GM12878 (cell line): ENCODE results near the gene IL17RB. TPM values are rescaled to one million over a fixed set of nuclear protein-coding genes. Genes with fewer than 3 reads are reported as not detected.

ENCODE experiments used
- ATAC-seq: fragments of 200-7000 bp; cut with Tn5 transposase; 3 replicates; pipeline ENCODE4 v1.9.1; 2020; ENCODE audit warnings: mild to moderate bottlenecking, moderate library complexity
- BruUV-seq: library from RNA; stranded (reverse); fragments of 400-500 nt; replicated peaks from 2 replicates; lab custom pipeline; 2021; lab: Mats Ljungman, UMichigan
- CTCF ChIA-PET: fragments of 300-600 bp; sonication (Branson Sonifier 250); formaldehyde crosslinking; extraction: SDS; loops from one replicate; lab custom pipeline; 2021; ENCODE audit warnings: inconsistent platforms; lab: Yijun Ruan, JAX
- POLR2A ChIA-PET: fragments of 350-600 bp; formaldehyde crosslinking; extraction: SDS; loops from one replicate; lab custom pipeline; 2021; ENCODE audit warnings: inconsistent platforms; lab: Charles Lee
- RAD21 ChIA-PET: fragments of 300-600 bp; sonication (Branson Sonifier 250); formaldehyde crosslinking; loops from one replicate; lab custom pipeline; 2023; ENCODE audit warnings: antibody characterized with exemption; ENCODE audit not compliant: unreplicated experiment; lab: Charles Lee
- SMC1A ChIA-PET: fragments of 300-600 bp; sonication (Branson Sonifier 250); formaldehyde crosslinking; loops from one replicate; lab custom pipeline; 2023; ENCODE audit not compliant: unreplicated experiment, uncharacterized antibody; lab: Charles Lee
- DNase-seq: peaks from one replicate; pipeline ENCODE4 v3.0.0-alpha.2; 2011; ENCODE audit warnings: low read depth, low spot score
- FAIRE-seq: peaks from 3 replicates; lab custom pipeline; 2011; peaks lifted over from hg19 to GRCh38; lab: Jason Lieb, UNC
- H2AFZ ChIP-seq: 2 replicates; pipeline ENCODE4 v1.6.0; 2011; ENCODE audit warnings: low read depth, low read length, control low read depth; ENCODE audit not compliant: control insufficient read depth
- H3K27ac ChIP-seq: 2 replicates; pipeline ENCODE4 v1.5.1; 2011; ENCODE audit warnings: control low read depth; ENCODE audit not compliant: control insufficient read depth, insufficient read depth
- H3K27me3 ChIP-seq, 2 experiments: replicated peaks in 1 of 2; 2 replicates each; pipeline versions ENCODE4 v1.6.0 to v1.6.1; 2011; ENCODE audit warnings: low read length in 1 of 2; ENCODE audit not compliant: control insufficient read depth in 2 of 2, insufficient read depth in 2 of 2
- H3K36me3 ChIP-seq, 2 experiments: 2 replicates each; pipeline ENCODE4 v1.5.1; 2011; ENCODE audit warnings: low read length in 1 of 2; ENCODE audit not compliant: control insufficient read depth in 2 of 2, insufficient read depth in 2 of 2
- H3K4me1 ChIP-seq: 2 replicates; pipeline ENCODE4 v1.6.1; 2011; ENCODE audit warnings: mild to moderate bottlenecking, low read length, moderate library complexity, mixed read lengths; ENCODE audit not compliant: control insufficient read depth, insufficient read depth
- H3K4me2 ChIP-seq: 2 replicates; pipeline ENCODE4 v1.6.0; 2011; ENCODE audit warnings: control low read depth; ENCODE audit not compliant: control insufficient read depth, insufficient read depth
- H3K4me3 ChIP-seq: fragments of 200-600 bp; sonication (generic); 2 replicates; pipeline ENCODE4 v1.5.1; 2016
- H3K79me2 ChIP-seq: 2 replicates; pipeline ENCODE4 v1.6.0; 2011; ENCODE audit warnings: low read length; ENCODE audit not compliant: control insufficient read depth, insufficient read depth
- H3K9ac ChIP-seq: 2 replicates; pipeline ENCODE4 v1.8.0; 2011; ENCODE audit warnings: low read length, control low read depth, mixed read lengths; ENCODE audit not compliant: control insufficient read depth, insufficient read depth
- H3K9me3 ChIP-seq: replicated peaks from 3 replicates; pipeline ENCODE4 v1.5.1; 2011; ENCODE audit warnings: mild to moderate bottlenecking, low read length; ENCODE audit not compliant: control insufficient read depth, insufficient read depth
- H4K20me1 ChIP-seq: 2 replicates; pipeline ENCODE4 v1.6.0; 2011; ENCODE audit not compliant: control insufficient read depth, insufficient read depth
- BCLAF1 ChIP-seq: fragments of 450-650 bp; IDR thresholded peaks from 2 replicates; pipeline ENCODE4 v1.6.1; 2017; ENCODE audit warnings: antibody characterized with exemption, mild to moderate bottlenecking, moderate library complexity
- CBX5 ChIP-seq: sonication (generic); IDR thresholded peaks from 2 replicates; pipeline ENCODE4 v1.6.1; 2016; ENCODE audit warnings: low read depth, moderate library complexity, mild to moderate bottlenecking, inconsistent platforms
- CREB1 ChIP-seq: IDR thresholded peaks from 2 replicates; pipeline ENCODE4 v1.6.1; 2012; ENCODE audit warnings: low read depth, mild to moderate bottlenecking, inconsistent platforms
- JUNB ChIP-seq: IDR thresholded peaks from 2 replicates; pipeline ENCODE4 v1.6.1; 2016; ENCODE audit warnings: antibody characterized with exemption, mild to moderate bottlenecking
- LARP7 ChIP-seq: fragments of 450-650 bp; IDR thresholded peaks from 2 replicates; pipeline ENCODE4 v1.6.1; 2017; ENCODE audit warnings: mild to moderate bottlenecking
- NBN ChIP-seq: fragments of 450-650 bp; IDR thresholded peaks from 2 replicates; pipeline ENCODE4 v1.6.1; 2016
- PKNOX1 ChIP-seq: fragments of 450-650 bp; IDR thresholded peaks from 2 replicates; pipeline ENCODE4 v1.6.1; 2016; ENCODE audit warnings: mild to moderate bottlenecking
- PML ChIP-seq: IDR thresholded peaks from 2 replicates; pipeline ENCODE4 v1.6.1; 2012; ENCODE audit warnings: low read length, inconsistent platforms
- RELA ChIP-seq: fragments of 450-650 bp; IDR thresholded peaks from 2 replicates; pipeline ENCODE4 v1.8.0; 2014; ENCODE audit warnings: borderline replicate concordance; ENCODE audit not compliant: partially characterized antibody
- RFX5 ChIP-seq: IDR thresholded peaks from 2 replicates; pipeline ENCODE4 v1.6.1; 2011; ENCODE audit warnings: low read depth, low read length, improper control_type of control experiment
- SIX5 ChIP-seq: IDR thresholded peaks from 2 replicates; pipeline ENCODE4 v1.6.1; 2011; ENCODE audit warnings: mild to moderate bottlenecking, low read depth, low read length, moderate library complexity; ENCODE audit not compliant: severe bottlenecking
- TARDBP ChIP-seq: IDR thresholded peaks from 2 replicates; pipeline ENCODE4 v1.6.1; 2016; ENCODE audit warnings: borderline replicate concordance
- TBL1XR1 ChIP-seq: IDR thresholded peaks from 2 replicates; pipeline ENCODE4 v1.6.1; 2012; ENCODE audit warnings: low read depth, low read length, improper control_type of control experiment
- USF1 ChIP-seq: IDR thresholded peaks from 2 replicates; pipeline ENCODE4 v1.6.1; 2011; ENCODE audit warnings: borderline replicate concordance, low read depth, mild to moderate bottlenecking, moderate library complexity, mixed read lengths, low read length; ENCODE audit not compliant: insufficient read depth; ENCODE audit errors: extremely low read length
- WRNIP1 ChIP-seq: IDR thresholded peaks from 2 replicates; pipeline ENCODE4 v1.6.1; 2011; ENCODE audit warnings: low read depth, low read length, improper control_type of control experiment, borderline replicate concordance
- ZNF207 ChIP-seq: fragments of 450-650 bp; IDR thresholded peaks from 2 replicates; pipeline ENCODE4 v1.6.1; 2014; ENCODE audit warnings: antibody characterized with exemption, mild to moderate bottlenecking, borderline replicate concordance
- ZNF592 ChIP-seq: fragments of 450-650 bp; IDR thresholded peaks from 2 replicates; pipeline ENCODE4 v1.6.1; 2017; ENCODE audit warnings: mild to moderate bottlenecking, moderate library complexity
- ZSCAN29 ChIP-seq: fragments of 450-650 bp; IDR thresholded peaks from 2 replicates; pipeline ENCODE4 v1.6.1; 2017; ENCODE audit warnings: mild to moderate bottlenecking, moderate library complexity
- WGBS: methylation state at CpG from one replicate; pipeline ENCODE4 v1.1.6; 2016; ENCODE audit warnings: low lambda C conversion rate; ENCODE audit not compliant: insufficient replicate concordance, insufficient coverage; ENCODE audit errors: missing lambda C conversion rate; 5-methylcytosine and 5-hydroxymethylcytosine counted together
- in situ Hi-C: fragments of 300-500 bp; cut with MboI; formaldehyde crosslinking; loops from 9 replicates; pipeline ENCODE4 v1.14.3; 2018; ENCODE audit warnings: mixed read lengths
- intact Hi-C: fragments of 100-400 bp; cut with micrococcal nuclease; formaldehyde crosslinking; loops from one replicate; pipeline ENCODE4 v1.14.2; 2022; ENCODE audit not compliant: unreplicated experiment
- polyA plus RNA-seq, 11 experiments: library from polyadenylated mRNA; depleted of rRNA in 4 of 11; unstranded in 6 of 11; stranded (reverse) in 5 of 11; fragments of >200 nt; fragmentation: Nextera tagmentation in 4 of 11; fragmentation: Illumina TruSeq in 1 of 11; extraction: Ambion mirVana in 4 of 11; extraction: Trizol in 1 of 11; gene quantifications; 1 replicate in 1 of 11; 2 replicates in 10 of 11; pipeline versions ENCODE4 v1.2.1 to v1.2.3, GENCODE V29; 2011 to 2016; ENCODE audit warnings: inconsistent platforms in 2 of 11, missing spikeins in 2 of 11, low read depth in 1 of 11
- total RNA-seq, 4 experiments: library from RNA; depleted of rRNA in 3 of 4; stranded (reverse); fragments of >200 nt in 3 of 4; fragmentation: Illumina TruSeq in 1 of 4; extraction: Trizol in 1 of 4; gene quantifications; 2 replicates each; pipeline versions ENCODE4 v1.2.1 to v1.2.3, GENCODE V29; 2013 to 2021

The IL17RB gene
- total and polyA plus RNA-seq, 10 of the 15 experiments (the other 5 are each of a cell fraction or from before 2014, with no cell fraction given): 1.9 to 17.2 (median 2.9) TPM

- no peak overlapping the region for H3K27ac ChIP-seq
- no peak overlapping the region for H3K9ac ChIP-seq
- no peaks in the 10 kb centered on the region for H4K20me1 ChIP-seq
- intact Hi-C loops (no loop called here), in situ Hi-C loops (no loop called here)
- H3K4me3 ChIP-seq: no peak overlapping the region
- H2AFZ ChIP-seq: no peak overlapping the region
- WGBS: 95% methylated on average over 4 of the region's 4 CpGs
- FAIRE-seq: no peak
- no TSS peak for BruUV-seq
- no peak for DNase-seq
- ATAC-seq: no peak
- no peaks in the 10 kb centered on the region for H3K9me3 ChIP-seq
- SMC1A ChIA-PET: interaction anchor here (1.3 kb wide), 1 partner anchor 16 kb away, joined by 3 read pairs; no protein-coding TSS in a partner anchor
- RAD21 ChIA-PET: no interaction called here
- no peak overlapping the region for H3K4me2 ChIP-seq
- peaks cover 14% of the 10 kb centered on the region for H3K4me1 ChIP-seq
- H3K36me3 ChIP-seq: peaks cover 0 to 10% of the 10 kb centered on the region in 2 experiments; a peak in 3 of 4 replicates
- no peaks in the 10 kb centered on the region for H3K79me2 ChIP-seq
- POLR2A ChIA-PET: no interaction called here
- CTCF ChIA-PET: interaction anchor here (1.5 kb wide), 1 partner anchor 20 kb away, joined by 4 read pairs; no protein-coding TSS in a partner anchor
- H3K27me3 ChIP-seq: no peaks in the 10 kb centered on the region
- TF ChIP-seq PKNOX1: no peak
- TF ChIP-seq NBN: no peak
- no peak for TF ChIP-seq JUNB
- no peak for TF ChIP-seq PML
- TF ChIP-seq SIX5: no peak
- no peak for TF ChIP-seq RELA
- TF ChIP-seq LARP7: no peak
- no peak for TF ChIP-seq CBX5
- TF ChIP-seq BCLAF1: no peak
- no peak for TF ChIP-seq WRNIP1
- no peak for TF ChIP-seq CREB1
- no peak for TF ChIP-seq TARDBP
- TF ChIP-seq USF1: no peak
- no peak for TF ChIP-seq ZNF207
- no peak for TF ChIP-seq ZNF592
- TF ChIP-seq RFX5: no peak
- no peak for TF ChIP-seq TBL1XR1
- TF ChIP-seq ZSCAN29: no peak
These were observed 13.8 kb downstream of the IL17RB start for GRCh38 chr3:53860196-53860595.
